ENCODE measurements around the gene LENG8. TPM values are rescaled to one million over a fixed set of nuclear protein-coding genes. Genes with fewer than 3 reads are reported as not detected.
"Not testable (repeated sequence)": the region's sequence is repeated elsewhere in the genome, so short reads cannot be mapped to it uniquely, and the experiment has no call there.

LENG8 gene
- total RNA-seq, 1 donor from 2014 or later, result 196 TPM

DNA sequence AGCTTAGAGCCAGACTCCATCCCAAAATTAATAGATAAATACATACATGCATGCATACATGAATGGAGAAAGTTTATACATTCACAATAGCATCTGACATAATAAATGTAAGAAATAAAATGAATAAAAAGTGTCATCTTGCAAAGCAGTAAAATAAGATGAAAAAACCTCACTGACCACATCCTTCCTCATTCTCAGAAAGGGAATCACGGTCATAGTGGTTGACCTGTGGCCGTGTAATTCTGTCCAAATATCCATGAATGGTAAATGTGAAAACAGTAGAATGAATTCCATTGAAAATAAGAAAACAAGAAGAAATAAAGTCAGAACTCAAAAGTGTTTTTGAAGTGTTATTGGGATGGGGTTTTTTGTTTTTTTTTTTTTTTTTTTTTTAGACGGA, 33.9 kb downstream of the LENG8 start:
- no peaks in the 10 kb centered on the region for H3K9me3 Mint-ChIP-seq

DNA sequence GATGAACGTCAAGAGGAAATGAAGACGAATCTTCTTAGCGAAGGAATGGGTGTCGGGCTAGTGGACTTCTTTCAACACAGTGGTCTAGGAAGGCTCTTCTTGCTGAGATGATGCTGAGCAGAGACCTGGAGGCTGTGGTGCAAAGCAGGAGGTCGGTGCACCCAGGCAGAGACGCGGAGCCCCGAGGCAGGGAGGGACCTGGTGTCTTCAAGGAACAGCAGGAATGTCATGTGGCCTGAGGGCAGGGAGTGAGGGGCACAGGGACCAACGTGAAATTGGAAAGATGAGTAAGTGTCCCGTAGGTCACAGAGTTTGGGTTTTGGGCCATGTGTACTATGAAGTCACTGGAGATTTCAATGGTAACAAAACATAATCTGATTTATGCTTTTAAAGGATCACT, 35.5 kb downstream of the LENG8 start:
- H3K36me3 Mint-ChIP-seq, result no peaks in the 10 kb centered on the region
- no peak for DNase-seq (ENCODE audit: extremely low spot score, unreplicated experiment)
- TF ChIP-seq, protein P1, sequence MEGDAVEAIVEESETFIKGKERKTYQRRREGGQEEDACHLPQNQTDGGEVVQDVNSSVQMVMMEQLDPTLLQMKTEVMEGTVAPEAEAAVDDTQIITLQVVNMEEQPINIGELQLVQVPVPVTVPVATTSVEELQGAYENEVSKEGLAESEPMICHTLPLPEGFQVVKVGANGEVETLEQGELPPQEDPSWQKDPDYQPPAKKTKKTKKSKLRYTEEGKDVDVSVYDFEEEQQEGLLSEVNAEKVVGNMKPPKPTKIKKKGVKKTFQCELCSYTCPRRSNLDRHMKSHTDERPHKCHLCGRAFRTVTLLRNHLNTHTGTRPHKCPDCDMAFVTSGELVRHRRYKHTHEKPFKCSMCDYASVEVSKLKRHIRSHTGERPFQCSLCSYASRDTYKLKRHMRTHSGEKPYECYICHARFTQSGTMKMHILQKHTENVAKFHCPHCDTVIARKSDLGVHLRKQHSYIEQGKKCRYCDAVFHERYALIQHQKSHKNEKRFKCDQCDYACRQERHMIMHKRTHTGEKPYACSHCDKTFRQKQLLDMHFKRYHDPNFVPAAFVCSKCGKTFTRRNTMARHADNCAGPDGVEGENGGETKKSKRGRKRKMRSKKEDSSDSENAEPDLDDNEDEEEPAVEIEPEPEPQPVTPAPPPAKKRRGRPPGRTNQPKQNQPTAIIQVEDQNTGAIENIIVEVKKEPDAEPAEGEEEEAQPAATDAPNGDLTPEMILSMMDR (conservative IDR thresholded peaks at IDR 0.05), result no peak
- H3K9me3 Mint-ChIP-seq, result no peaks in the 10 kb centered on the region
- no peak overlapping the region for H3K4me3 Mint-ChIP-seq
- H3K4me1 Mint-ChIP-seq (ENCODE audit: unreplicated experiment), result peaks cover 3% of the 10 kb centered on the region
- H3K27ac Mint-ChIP-seq, result no peak overlapping the region
- H3K27me3 Mint-ChIP-seq, result peaks cover 16% of the 10 kb centered on the region

More for the DNA sequence above, 33.9 kb downstream of the LENG8 start:
- DNase-seq (ENCODE audit: extremely low spot score, unreplicated experiment), result no peak
- no peak overlapping the region for H3K27ac Mint-ChIP-seq
- no peaks in the 10 kb centered on the region for H3K36me3 Mint-ChIP-seq
- TF ChIP-seq, protein P1 (conservative IDR thresholded peaks at IDR 0.05), result no peak
- peaks cover 21% of the 10 kb centered on the region for H3K27me3 Mint-ChIP-seq
- no peak overlapping the region for H3K4me3 Mint-ChIP-seq
- H3K4me1 Mint-ChIP-seq (ENCODE audit: unreplicated experiment), result peaks cover 8% of the 10 kb centered on the region

DNA sequence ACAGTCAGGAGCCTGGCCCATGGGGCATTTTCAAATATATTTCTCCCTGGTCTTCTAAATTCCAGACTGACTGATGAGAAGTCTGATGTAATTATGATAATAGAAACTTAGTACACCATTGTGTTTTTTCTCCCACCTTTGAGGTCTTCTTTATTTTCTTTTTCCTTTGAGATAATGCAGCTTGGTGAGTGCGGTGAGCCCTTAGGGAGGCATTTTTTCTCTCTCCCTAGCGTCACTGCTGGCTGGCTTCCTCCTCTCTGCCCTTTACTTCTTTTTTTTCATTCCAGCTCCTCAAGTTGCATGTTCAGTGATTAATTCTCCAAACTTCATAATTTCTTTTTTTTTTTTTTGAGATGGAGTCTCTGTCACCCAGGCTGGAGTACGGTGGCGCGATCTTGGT, 36.9 kb downstream of the LENG8 start:
- Mint-ChIP-seq H3K4me1 (ENCODE audit: unreplicated experiment) (peaks cover 3% of the 10 kb centered on the region), H3K27me3 (peaks cover 16% of the 10 kb centered on the region), H3K36me3 (no peaks in the 10 kb centered on the region), H3K27ac (no peak overlapping the region), H3K9me3 (no peaks in the 10 kb centered on the region), H3K4me3 (no peak overlapping the region)
- TF ChIP-seq, protein P1 (conservative IDR thresholded peaks at IDR 0.05), result no peak
- DNase-seq (ENCODE audit: extremely low spot score, unreplicated experiment), result no peak

DNA sequence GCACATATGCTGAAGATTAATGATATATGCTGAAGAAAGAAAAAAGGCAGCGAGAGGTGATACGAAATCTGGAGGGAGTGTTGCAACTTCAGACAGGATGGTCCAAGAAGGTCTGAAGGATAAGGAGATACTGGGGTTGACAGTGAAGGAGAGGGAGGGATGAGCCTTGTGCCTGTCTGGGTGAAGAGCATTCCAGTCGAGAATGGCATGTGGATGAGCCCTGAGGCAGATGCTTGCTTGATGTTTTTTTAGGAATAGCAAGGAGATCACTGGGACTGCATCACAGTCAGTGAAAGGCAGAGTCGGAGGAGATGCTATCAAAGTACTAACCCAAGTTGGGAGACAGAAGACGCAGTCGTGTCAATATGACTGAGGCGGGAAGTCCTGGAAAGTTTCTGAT, 40.3 kb downstream of the LENG8 start:
- Mint-ChIP-seq H3K4me1 (ENCODE audit: unreplicated experiment) (no peaks in the 10 kb centered on the region), H3K36me3 (no peaks in the 10 kb centered on the region), H3K27ac (no peak overlapping the region), H3K4me3 (no peak overlapping the region), H3K27me3 (peaks cover 2% of the 10 kb centered on the region), H3K9me3 (peaks cover 4% of the 10 kb centered on the region)
- TF ChIP-seq, protein P1 (conservative IDR thresholded peaks at IDR 0.05), result no peak
- no peak for DNase-seq (ENCODE audit: extremely low spot score, unreplicated experiment)

DNA sequence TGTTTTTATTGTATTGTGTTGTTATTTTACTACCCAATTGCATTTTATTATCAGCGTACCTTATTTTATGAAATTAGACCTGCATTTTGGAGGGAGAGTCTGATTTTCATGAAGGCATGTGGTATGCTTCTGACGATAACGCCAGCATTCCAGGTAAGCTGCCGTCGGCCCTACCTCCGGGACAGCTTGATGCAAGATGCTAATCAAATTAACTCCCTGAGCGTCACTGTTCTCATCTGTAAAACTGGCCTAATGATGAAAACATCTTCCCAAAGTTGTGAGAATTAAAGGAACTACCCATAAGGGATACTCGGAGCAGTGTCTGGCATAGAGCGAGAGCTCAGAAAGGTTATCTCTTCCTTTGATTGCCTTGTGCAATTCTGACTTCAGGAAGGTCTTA, 40.8 kb downstream of the LENG8 start:
- DNase-seq (ENCODE audit: extremely low spot score, unreplicated experiment), result no peak
- Mint-ChIP-seq H3K9me3 (peaks cover 4% of the 10 kb centered on the region), H3K27me3 (no peaks in the 10 kb centered on the region), H3K27ac (no peak overlapping the region), H3K36me3 (no peaks in the 10 kb centered on the region), H3K4me3 (no peak overlapping the region), H3K4me1 (ENCODE audit: unreplicated experiment) (no peaks in the 10 kb centered on the region)
- TF ChIP-seq, protein P1 (conservative IDR thresholded peaks at IDR 0.05), result no peak

DNA sequence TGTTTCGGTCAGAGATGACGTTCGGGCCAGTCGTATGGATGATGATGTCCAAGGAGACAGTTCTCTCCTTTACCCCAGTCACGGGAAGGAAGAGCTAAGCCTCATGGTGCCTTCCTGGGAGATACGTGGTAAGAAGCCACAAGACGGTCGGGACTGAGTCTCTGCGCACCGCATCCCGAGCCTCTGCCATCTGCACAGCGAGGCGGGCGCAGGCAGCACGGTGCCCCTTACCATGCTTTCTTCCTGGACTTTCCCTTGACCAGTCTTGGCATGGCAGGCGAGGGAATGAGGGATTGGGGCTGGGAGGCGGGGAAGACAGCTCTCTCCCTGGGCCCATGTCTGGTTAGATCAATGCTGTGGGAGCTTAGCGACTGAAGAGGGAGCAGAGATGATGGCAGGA, 43.6 kb downstream of the LENG8 start:
- H3K4me3 Mint-ChIP-seq, result no peak overlapping the region
- peaks cover 4% of the 10 kb centered on the region for H3K9me3 Mint-ChIP-seq
- H3K27me3 Mint-ChIP-seq, result no peaks in the 10 kb centered on the region
- no peaks in the 10 kb centered on the region for H3K36me3 Mint-ChIP-seq
- no peak for DNase-seq (ENCODE audit: extremely low spot score, unreplicated experiment)
- TF ChIP-seq, protein P1 (conservative IDR thresholded peaks at IDR 0.05), result no peak
- H3K4me1 Mint-ChIP-seq (ENCODE audit: unreplicated experiment), result no peaks in the 10 kb centered on the region
- H3K27ac Mint-ChIP-seq, result no peak overlapping the region

DNA sequence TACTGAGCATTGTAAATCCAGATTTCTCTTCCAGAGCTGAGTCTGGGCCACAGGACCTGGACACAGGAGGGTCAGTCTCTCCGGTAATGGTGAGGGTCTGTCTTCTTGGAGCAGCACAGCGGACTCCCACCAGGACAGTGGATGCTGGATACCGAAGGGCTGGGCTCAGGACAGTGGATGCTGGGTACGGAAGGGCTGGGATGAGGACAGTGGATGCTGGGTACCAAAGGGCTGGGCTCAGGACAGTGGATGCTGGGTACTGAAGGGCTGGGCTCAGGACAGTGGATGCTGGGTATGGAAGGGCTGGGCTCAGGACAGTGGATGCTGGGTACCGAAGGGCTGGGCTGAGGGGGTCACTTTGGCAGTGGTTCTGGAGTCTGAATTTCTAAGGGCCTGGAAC, 44.1 kb downstream of the LENG8 start:
- not testable (repeated sequence) for H3K27me3 Mint-ChIP-seq; DNase-seq (ENCODE audit: extremely low spot score, unreplicated experiment); H3K27ac Mint-ChIP-seq; H3K36me3 Mint-ChIP-seq; H3K4me3 Mint-ChIP-seq; H3K9me3 Mint-ChIP-seq; H3K4me1 Mint-ChIP-seq (ENCODE audit: unreplicated experiment)
